Measurements from ENCODE around the gene ZNF628.

Gene ZNF628

GRCh38 chr19:55464662-55465054, 11.8 kb upstream of the ZNF628 start, which contains the start of gene C19orf85:
Gene C19orf85 (minus strand): TSS chr19:55464751. CDS start chr19:55464554, 197 bp downstream.
- no peak for DNase-seq (ENCODE audit: low spot score)

- no peak for DNase-seq (ENCODE audit: low spot score)
These were observed 10.8 kb upstream of the ZNF628 start for GRCh38 chr19:55465460-55466240.

- no peak for DNase-seq (ENCODE audit: low spot score)
These were observed 10.2 kb upstream of the ZNF628 start for GRCh38 chr19:55466241-55466614.

GRCh38 chr19:55467236-55468053, 9.0 kb upstream of the ZNF628 start:
- no peak for DNase-seq (ENCODE audit: low spot score)

- DNase-seq (ENCODE audit: low spot score): no peak
These were observed 8.4 kb upstream of the ZNF628 start for GRCh38 chr19:55468054-55468393.

- DNase-seq (ENCODE audit: low spot score): no peak
These were observed 5.2 kb upstream of the ZNF628 start for GRCh38 chr19:55471266-55471665.

GRCh38 chr19:55472463-55472862, 4.0 kb upstream of the ZNF628 start:
- no peak for DNase-seq (ENCODE audit: low spot score)

- no peak for DNase-seq (ENCODE audit: low spot score)
These were observed 3.0 kb upstream of the ZNF628 start for GRCh38 chr19:55473225-55474012.

GRCh38 chr19:55474269-55475265, 1.9 kb upstream of the ZNF628 start:
- no peak for DNase-seq (ENCODE audit: low spot score)

GRCh38 chr19:55477905-55478304, 1.5 kb downstream of the ZNF628 start:
- no peak for DNase-seq (ENCODE audit: low spot score)

- no peak for DNase-seq (ENCODE audit: low spot score)
These were observed 1.9 kb downstream of the ZNF628 start for GRCh38 chr19:55478364-55478763.

- no peak for DNase-seq (ENCODE audit: low spot score)
These were observed 2.6 kb downstream of the ZNF628 start for GRCh38 chr19:55479045-55479444.

- no peak for DNase-seq (ENCODE audit: low spot score)
These were observed 3.2 kb downstream of the ZNF628 start for GRCh38 chr19:55479451-55480230.

GRCh38 chr19:55481148-55481793, 4.9 kb downstream of the ZNF628 start:
- DNase-seq (ENCODE audit: low spot score): no peak

GRCh38 chr19:55481794-55482155, 5.4 kb downstream of the ZNF628 start:
- DNase-seq (ENCODE audit: low spot score): no peak

GRCh38 chr19:55482156-55482961, 5.9 kb downstream of the ZNF628 start:
- no peak for DNase-seq (ENCODE audit: low spot score)

GRCh38 chr19:55482967-55483705, 6.7 kb downstream of the ZNF628 start:
- DNase-seq (ENCODE audit: low spot score): no peak
